Measurements from ENCODE around the gene BEAN1. TPM values are rescaled to one million over a fixed set of nuclear protein-coding genes. Genes with fewer than 3 reads are reported as not detected.
A peak's percentile ranks its signal among the peaks of the same experiment; 100 is the strongest.

Gene BEAN1
- 0.07 TPM in 1 of 2 replicates, not detected in the other for total RNA-seq (2014; rRNA removed; shearing (Covaris generic))
- polyA plus RNA-seq (2016; fragmentation: Nextera tagmentation; extraction: Ambion mirVana), result 0.10 TPM in 1 of 2 replicates, not detected in the other
- long read RNA-seq, result 0 reads

GRCh38 chr16:66427036-66427860, at the start of gene BEAN1:
Gene BEAN1 (plus strand): TSS chr16:66427295. CDS start chr16:66437677, 10,382 bp downstream.
- peak within 1 kb of the TSS; percentile 61 for H3K4me3 ChIP-seq
- no peaks in the 10 kb centered on the region for H3K79me2 ChIP-seq (replicated peaks; ENCODE audit: insufficient read depth)
- H3K4me3 Mint-ChIP-seq, result peak within 1 kb of the TSS; percentile 68
- no peaks in the 10 kb centered on the region for H3F3A ChIP-seq (replicated peaks; ENCODE audit: low read depth)
- H3K9me3 Mint-ChIP-seq, result no peaks in the 10 kb centered on the region; the same call in 2 of the 3 replicates
- peak within 1 kb of the TSS; percentile 83 for H2AFZ ChIP-seq
- peak within 1 kb of the TSS; percentile 88 for H3K4me2 ChIP-seq
- H3K4me1 Mint-ChIP-seq, result peaks cover 21% of the 10 kb centered on the region
- H3K4me1 ChIP-seq (ENCODE audit: insufficient read depth), result peaks cover 8% of the 10 kb centered on the region
- H3K27ac ChIP-seq (ENCODE audit: low read depth), result no peak within 1 kb of the TSS
- peaks cover 90% of the 10 kb centered on the region for H3K27me3 ChIP-seq (ENCODE audit: insufficient read depth)
- ATAC-seq (peak; percentile 63), DNase-seq (ENCODE audit: low spot score) (peak; percentile 59)
- H3K27ac Mint-ChIP-seq, result no peak within 1 kb of the TSS
- no peaks in the 10 kb centered on the region for H3K9me2 ChIP-seq (ENCODE audit: insufficient read depth)
- TF ChIP-seq ETS1 (IDR thresholded peaks at IDR 0.05) (no peak), JUNB (IDR thresholded peaks at IDR 0.05; ENCODE audit: unreplicated experiment) (no peak), ZNF114 (CRISPR knock-in tag; IDR thresholded peaks at IDR 0.05) (no peak), CTCF (conservative IDR thresholded peaks at IDR 0.05; ENCODE audit: low read depth in 2 of 2) (no peak), EZH2 (IDR thresholded peaks at IDR 0.05; ENCODE audit: low read depth, unreplicated experiment) (peak; percentile 91), ZNF462 (CRISPR knock-in tag; IDR thresholded peaks at IDR 0.05) (no peak), EZH2phosphoT487 (IDR thresholded peaks at IDR 0.05; ENCODE audit: unreplicated experiment) (peak; percentile 71), POLR2AphosphoS5 (IDR thresholded peaks at IDR 0.05; ENCODE audit: low read depth) (no peak), REST (IDR thresholded peaks at IDR 0.05; ENCODE audit: unreplicated experiment) (no peak)
- H3K36me3 Mint-ChIP-seq (ENCODE audit: low read depth), result no peaks in the 10 kb centered on the region
- peaks cover 59% of the 10 kb centered on the region for H3K27me3 Mint-ChIP-seq (ENCODE audit: insufficient read depth, low read depth, poor library complexity)
- H3K36me3 ChIP-seq (ENCODE audit: insufficient read depth), result no peaks in the 10 kb centered on the region
- no peaks in the 10 kb centered on the region for H4K20me1 ChIP-seq (replicated peaks; ENCODE audit: insufficient read depth)

Measured in GM23338 (cell line).